GM12878 (cell line): Measurements from ENCODE around the gene KRTAP10-8.
"Not testable (repeated sequence)": the region's sequence is repeated elsewhere in the genome, so short reads cannot be mapped to it uniquely, and the experiment has no call there.

Experiments used
- CEBPB ChIP-seq, 2 experiments: fragments of 150-350 bp in 1 of 2; IDR thresholded peaks; 2 replicates each; pipeline ENCODE4 v1.6.1; 2012 to 2014; ENCODE audit warnings: low read depth in 2 of 2, low read length in 2 of 2, borderline replicate concordance in 1 of 2, inconsistent platforms in 1 of 2
- CTCF ChIP-seq, 3 experiments: IDR thresholded peaks in 2 of 3; conservative IDR thresholded peaks in 1 of 3; 2 replicates each; pipeline ENCODE4 v1.5.1; 2011; ENCODE audit warnings: low read depth in 3 of 3, low read length in 3 of 3, mild to moderate bottlenecking in 3 of 3, control low read depth in 2 of 3, moderate library complexity in 2 of 3, inconsistent platforms in 1 of 3, mixed read lengths in 1 of 3; ENCODE audit not compliant: control insufficient read depth in 2 of 3, insufficient read depth in 1 of 3; ENCODE audit errors: extremely low read depth in 1 of 3
- EZH2 ChIP-seq: IDR thresholded peaks from 2 replicates; pipeline ENCODE4 v1.6.1; 2012; ENCODE audit warnings: low read depth, mild to moderate bottlenecking, control low read depth, inconsistent platforms, low read length, borderline replicate concordance; ENCODE audit not compliant: control insufficient read depth
- MAX ChIP-seq: IDR thresholded peaks from 2 replicates; pipeline ENCODE4 v1.6.1; 2012; ENCODE audit warnings: low read depth, low read length, improper control_type of control experiment
- SIN3A ChIP-seq: IDR thresholded peaks from 2 replicates; pipeline ENCODE4 v1.6.1; 2012; ENCODE audit warnings: low read depth, low read length, improper control_type of control experiment

GRCh38 chr21:44573630-44574456, 38.0 kb upstream of the KRTAP10-8 start, which contains the start of gene KRTAP10-4:
- TF ChIP-seq CEBPB (IDR thresholded peaks at IDR 0.05; ENCODE audit: borderline replicate concordance in 1 of 2, low read depth in 2 of 2, low read length in 2 of 2); EZH2; MAX; CTCF (IDR thresholded peaks at IDR 0.05 in 2 of 3, conservative IDR thresholded peaks at IDR 0.05 in 1 of 3; ENCODE audit: control insufficient read depth in 2 of 3, extremely low read depth in 1 of 3, insufficient read depth in 1 of 3, low read depth in 3 of 3, low read length in 3 of 3); SIN3A: not testable (repeated sequence)
